GM23248 (cell line): ENCODE results near the gene NCOA7.

ENCODE experiments used
- EZH2 ChIP-seq: fragments of 200-600 bp; sonication (generic); IDR thresholded peaks from 2 replicates; pipeline ENCODE4 v1.6.1; 2018; ENCODE audit warnings: antibody characterized with exemption, mild to moderate bottlenecking; ENCODE audit not compliant: insufficient read depth, poor library complexity, severe bottlenecking
- EZH2phosphoT487 ChIP-seq: fragments of 200-600 bp; sonication (generic); IDR thresholded peaks from 2 replicates; pipeline ENCODE4 v1.6.1; 2018; ENCODE audit warnings: antibody characterized with exemption, moderate library complexity, mild to moderate bottlenecking, low read depth; ENCODE audit not compliant: insufficient read depth

DNA sequence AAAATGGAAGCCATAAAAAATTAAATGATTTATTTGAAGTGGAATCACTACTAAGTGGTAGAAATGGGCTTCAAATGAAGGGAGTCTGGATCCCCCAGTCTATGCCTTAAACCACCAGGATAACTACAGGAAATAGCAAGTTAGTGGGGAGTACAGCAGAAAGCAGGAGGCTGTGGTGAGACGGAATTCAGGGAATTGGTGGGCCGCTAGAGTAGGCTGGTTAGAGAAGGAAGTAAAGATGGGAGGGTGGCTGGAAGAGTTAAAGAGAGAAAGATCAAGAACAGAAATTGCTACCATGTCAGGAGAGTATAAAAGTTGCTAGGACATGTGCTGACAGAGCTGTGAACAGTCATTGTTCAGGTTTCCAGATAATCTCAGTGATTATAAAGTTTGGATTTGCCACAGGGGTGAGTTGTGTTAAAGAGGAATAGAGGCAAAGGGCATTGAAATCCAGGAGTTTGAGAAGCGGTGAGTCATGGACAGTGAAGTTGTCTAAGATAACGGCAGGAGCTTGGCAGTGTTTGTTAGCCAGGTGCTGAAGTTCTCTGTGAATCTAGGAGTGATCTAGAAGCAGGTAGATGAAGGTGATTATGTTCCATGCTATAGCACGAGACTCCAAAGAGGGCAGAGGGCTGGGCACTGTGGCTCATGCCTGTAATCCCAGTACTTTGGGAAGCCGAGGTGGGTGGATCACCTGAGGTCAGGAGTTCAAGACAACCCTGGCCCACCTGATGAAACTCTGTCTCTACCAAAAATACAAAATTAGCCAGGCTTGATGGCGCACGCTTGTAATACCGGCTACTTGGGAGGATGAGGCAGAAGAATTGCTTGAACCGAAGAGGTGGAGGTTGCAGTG is 152.1 kb downstream of the NCOA7 start:
- TF ChIP-seq EZH2phosphoT487 (no peak), EZH2 (no peak)
